ENCODE data around the gene CACNG6.
"Not testable (repeated sequence)": the region's sequence is repeated elsewhere in the genome, so short reads cannot be mapped to it uniquely, and the experiment has no call there.

The CACNG6 gene

DNA sequence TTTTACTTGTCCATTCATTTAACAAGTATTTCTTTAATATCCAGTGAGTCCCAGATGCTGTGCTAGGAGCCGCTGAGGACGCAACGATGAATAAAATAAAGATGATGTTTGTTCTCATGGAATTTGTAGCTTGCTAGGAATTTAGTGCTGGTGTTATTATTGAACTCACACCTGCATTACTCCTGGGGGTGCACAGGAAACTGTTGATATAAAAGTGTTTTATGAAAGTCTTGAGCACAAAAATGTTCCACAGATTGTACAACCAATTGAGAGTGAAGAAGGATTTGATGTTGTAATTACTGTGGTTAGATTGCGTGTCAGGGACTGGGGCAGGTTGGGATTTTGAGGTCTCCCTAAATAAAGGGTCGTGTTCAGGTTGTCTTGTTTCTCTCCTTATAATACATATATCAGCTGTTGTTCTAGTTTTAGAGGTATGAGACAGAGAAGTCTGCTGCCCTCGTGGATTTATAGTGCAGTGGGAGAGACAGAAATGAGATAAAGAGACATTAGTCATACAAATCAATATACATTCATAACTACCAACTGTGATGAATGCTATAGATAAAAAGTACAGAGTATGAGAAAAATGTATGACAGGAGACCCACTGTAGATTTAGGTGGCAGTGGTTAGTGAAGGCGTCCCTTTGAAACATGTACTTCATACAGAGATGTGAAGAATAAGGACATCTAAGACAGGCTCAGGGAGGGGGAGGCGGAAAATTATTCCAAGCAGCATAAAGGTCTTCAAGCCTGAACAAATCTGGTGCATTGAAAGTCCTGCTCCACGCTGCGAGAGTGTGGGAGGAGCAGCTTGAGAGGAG lies 11.3 kb downstream of the CACNG6 start:
- no peak for DNase-seq

DNA sequence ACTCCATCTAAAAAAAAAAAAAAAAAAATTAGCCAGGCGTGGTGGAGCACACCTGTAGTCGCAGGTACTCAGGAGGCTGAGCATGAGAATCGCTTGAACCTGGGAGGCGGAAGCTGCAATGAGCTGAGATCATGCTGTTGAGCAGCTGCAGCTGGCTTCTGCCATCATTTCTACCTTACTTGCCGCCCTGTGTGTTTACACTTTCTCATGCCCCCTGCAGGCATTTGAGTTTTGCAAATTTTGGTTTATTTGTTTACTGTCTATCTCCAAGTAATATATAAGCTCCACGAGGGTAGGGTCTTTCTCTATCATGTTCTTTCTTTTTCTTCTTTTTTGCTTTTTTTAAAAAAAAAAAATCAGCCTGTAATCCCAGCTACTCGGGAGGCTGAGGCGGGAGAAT lies 18.0 kb downstream of the CACNG6 start:
- DNase-seq, result no peak

DNA sequence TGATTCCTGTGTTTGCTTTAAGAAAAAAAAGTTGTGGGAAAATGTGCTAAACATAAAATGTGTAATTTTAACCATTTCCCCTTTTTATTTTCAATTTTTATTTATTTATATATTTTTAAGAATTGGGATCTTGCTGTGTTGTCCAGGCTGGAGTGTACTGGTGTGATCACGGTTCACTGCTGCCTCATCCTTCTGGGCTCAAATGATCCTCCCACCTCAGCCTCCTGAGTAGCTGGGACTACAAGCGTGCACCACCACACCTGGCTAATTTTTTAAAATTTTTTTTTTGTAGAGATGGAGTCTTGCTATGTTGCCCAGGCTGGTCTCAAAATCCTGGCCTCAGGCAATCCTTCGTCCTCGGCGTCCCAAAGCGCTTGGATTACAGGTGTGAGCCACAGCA lies 19.0 kb downstream of the CACNG6 start:
- no peak for DNase-seq

DNA sequence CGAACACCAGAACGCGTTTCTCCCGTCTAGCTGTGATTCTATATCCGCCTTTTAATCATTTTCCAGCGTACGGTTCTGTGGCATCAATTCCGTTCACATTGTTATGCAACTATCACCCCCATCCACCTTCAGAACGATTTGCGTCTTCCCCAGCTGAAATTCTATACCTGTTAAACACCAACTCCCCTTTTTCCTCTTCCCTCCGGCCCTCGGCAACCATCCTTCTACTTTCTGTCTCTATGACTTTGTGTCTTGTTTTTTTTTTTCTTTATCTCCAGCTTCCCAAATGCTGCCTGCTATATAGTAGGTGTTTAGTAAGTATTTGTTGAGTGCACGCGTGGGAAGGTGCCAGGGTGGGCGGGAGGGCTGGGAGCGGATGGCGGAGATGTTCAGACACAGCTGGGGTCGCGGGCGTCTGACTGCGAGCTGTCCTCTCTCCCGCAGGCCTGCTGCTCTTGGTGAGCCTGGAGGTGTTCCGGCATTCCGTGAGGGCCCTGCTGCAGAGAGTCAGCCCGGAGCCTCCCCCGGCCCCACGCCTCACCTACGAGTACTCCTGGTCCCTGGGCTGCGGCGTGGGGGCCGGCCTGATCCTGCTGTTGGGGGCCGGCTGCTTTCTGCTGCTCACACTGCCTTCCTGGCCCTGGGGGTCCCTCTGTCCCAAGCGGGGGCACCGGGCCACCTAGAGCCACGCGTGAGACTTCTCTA lies 20.2 kb downstream of the CACNG6 start:
- DNase-seq, result no peak

DNA sequence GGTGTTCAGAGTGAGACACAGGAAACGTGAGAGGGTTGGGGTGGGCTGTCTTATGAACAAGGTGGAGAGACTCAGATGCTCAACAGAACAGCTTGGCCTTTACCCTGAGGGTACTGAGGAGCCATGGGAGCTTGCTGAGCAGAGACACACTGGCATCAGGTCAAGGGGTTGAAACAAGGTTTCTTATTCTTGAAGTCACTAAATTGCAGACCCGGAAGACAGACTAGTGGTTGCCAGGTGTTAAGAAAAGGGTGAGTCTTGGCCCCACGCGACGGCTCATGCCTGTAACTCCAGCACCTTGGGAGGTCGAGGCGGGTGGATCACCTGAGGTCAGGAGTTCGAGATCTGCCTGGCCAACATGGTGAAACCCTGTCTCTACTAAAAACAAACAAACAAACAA lies 22.4 kb downstream of the CACNG6 start:
- DNase-seq, result no peak

DNA sequence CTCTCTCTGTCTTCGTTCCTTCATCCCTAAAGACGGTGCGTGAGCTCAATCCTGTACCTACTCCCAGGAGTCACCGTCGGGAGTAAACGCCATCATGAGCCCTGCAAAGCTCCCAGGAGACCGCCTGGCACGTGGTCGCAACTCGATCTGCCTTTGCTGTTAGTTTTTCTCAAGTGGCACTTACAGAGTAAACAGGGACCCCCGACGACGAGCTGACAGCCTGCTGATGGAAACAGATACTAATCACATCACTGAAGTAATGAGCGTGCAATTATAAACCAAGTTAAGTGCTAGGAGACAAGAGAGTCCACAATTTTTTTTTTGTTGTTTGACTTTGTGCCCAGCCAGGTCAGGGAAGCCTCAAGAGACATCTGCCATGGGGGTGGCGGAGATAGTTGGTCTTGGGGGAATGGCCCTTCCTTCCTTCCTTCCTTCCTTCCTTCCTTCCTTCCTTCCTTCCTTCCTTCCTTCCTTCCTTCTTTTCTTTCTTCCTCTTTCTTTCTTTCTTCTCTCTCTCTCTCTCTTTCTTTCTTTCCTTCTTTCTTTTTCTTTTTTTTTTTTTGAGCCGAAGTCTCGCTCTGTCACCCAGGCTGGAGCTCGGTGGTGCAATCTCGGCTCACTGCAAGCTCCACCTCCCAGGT lies 23.6 kb downstream of the CACNG6 start:
- DNase-seq, result no peak

DNA sequence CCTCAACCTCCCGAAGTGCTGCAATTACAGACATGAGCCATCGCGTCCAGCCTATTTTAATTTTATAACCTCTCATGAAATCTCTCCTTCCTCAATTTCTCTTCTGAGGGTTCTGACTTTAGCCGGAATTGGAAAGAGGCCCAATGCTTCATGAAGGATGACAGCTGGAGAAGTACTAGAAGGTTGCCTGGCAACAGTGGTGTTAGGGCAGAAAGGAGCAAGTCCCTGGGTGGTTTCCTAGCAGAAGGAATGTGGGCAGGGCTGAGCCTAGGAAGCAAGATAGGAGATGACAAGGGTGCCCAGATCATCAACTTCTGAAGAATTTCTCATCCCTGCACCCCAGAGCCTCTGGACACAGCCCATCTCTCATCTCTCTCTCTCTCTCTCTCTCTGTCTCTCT lies 25.8 kb downstream of the CACNG6 start:
- peak; percentile 39 for DNase-seq

DNA sequence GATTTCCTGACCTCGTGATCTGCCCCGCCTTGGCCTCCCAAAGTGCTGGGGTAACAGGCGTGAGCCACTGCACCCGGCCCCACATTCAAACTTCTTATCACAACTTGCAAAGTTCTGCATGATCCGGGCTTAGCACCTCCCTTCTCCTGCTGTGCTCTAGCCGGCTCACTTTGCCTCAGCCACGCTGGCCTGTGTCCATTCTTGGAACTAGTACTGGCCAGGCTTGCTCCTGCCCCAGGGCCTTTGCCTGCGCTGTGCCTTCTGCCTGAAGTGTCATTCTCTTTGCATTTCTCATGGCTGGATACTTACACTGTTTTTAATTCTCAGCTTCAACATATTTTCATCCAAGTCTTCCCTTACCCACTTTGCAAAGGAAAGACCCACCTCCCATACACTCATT lies 29.9 kb downstream of the CACNG6 start:
- DNase-seq, result no peak

DNA sequence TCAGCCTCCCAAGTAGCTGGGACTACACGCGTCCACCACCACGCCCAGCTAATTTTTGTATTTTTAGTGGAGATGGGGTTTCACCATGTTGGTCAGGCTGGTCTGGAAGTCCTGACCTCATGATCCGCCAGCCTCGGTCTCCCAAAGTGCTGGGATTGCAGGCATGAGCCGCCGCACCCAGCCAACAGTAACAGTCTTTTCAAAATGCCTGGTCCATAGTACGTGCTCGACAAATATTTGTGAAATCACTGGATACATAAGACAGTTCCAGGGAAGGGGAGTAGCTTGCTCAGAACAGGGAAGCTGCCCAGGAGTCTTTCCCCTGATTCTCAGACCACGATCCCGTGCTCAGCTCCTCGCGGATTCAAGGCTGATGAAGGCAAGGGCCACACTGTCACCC lies 30.5 kb downstream of the CACNG6 start:
- DNase-seq, result no peak

DNA sequence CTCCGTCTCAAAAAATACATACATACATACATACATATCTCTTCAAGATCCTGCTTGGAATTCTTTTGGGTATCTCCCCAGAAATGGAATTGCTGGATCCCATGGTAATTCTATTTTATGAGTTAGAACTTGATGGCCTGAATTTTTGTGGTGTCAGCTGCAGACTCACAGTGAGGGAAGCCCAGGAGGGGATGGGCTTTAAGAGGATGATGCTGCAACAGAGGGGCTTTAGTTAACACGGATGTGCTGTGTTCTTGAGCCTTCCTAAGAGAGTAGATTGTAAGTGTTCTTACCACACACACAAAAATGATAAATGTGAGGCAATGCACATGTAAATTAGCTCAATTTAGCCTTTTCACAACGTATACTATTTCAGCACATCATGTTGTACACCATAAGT lies 31.8 kb downstream of the CACNG6 start:
- DNase-seq, result no peak

DNA sequence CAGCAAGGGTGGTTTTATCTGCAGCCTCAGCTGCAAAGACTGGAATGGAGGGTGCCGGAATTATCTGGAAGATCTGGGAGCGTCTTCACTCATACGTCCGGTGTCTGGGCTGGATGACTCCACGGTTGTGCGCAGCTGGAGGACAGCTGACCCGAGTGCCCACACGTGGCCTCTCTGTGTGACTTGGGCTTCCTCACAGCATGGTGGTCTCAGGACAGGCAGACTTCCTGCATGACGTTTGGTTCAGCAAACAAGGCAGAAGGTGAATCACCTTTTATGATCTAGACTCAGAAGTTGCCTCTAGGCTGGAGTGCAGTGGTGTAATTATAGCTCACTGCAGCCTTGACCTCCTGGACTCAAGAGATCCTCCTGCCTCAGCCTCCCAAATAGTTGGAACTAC lies 33.2 kb downstream of the CACNG6 start:
- no peak for DNase-seq

DNA sequence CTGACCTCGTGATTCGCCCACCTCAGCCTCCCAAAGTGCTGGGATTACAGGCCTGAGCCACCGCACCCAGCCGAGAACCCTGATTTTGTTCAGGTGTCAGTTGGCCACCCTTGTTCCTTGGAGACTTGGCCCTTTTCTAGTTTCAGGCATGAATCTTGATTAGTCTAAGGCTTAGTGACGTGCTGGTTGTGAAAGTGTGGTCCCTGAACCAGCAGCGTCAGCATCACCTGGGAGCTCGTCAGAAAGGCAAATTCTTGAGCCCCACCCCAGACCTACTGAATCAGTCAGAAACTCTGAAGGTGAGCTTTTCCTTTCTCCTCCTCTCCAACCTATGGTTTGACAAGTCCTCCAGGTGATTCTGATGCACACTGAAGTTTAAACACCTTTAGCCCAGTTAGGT lies 35.2 kb downstream of the CACNG6 start:
- no peak for DNase-seq

DNA sequence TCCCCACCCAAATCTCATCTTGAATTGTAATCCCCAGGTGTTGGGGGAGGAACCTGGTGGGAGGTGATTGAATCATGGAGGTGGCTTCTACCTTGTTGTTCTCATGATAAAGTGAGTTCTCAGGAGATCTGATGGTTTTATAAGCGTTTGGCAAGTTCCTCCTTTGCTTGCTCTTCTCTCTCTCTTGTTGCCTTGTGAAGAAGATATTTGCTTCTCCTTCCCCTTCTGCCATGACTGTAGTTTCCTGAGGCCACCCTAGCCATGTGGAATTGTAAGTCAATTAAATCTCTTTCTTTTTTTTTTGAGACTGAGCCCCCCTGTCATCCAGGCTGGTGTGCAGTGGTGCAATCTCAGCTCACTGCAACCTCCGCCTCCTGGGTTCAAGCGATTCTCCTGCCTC lies 37.9 kb downstream of the CACNG6 start:
- peak; percentile 33 for DNase-seq

DNA sequence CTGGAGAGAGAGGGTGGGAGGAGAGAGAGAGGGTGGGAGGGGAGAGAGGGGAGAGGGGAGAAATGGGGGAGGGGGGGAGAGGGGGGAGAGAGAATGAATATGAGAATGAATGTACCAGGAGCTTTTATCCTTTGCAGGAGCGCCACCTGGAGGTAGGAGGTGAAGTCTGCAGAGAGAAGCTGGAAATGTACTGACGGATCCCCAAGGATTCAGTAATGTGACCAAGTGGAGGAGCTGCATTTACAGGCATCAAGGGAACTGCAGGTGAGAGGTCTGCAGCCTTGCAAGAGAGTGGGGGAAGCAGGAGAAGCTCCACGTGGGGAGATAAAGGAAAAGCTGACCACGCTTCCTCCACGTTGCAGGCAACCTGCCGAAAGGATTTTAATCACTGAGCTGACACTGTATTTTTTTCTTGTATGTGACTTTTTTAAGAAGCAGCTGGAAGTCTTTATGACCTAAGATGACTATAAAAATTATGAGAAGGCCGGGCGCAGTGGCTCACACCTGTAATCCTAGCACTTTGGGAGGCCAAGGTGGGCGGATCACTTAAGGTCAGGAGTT lies 38.6 kb downstream of the CACNG6 start:
- peak; percentile 60 for DNase-seq

DNA sequence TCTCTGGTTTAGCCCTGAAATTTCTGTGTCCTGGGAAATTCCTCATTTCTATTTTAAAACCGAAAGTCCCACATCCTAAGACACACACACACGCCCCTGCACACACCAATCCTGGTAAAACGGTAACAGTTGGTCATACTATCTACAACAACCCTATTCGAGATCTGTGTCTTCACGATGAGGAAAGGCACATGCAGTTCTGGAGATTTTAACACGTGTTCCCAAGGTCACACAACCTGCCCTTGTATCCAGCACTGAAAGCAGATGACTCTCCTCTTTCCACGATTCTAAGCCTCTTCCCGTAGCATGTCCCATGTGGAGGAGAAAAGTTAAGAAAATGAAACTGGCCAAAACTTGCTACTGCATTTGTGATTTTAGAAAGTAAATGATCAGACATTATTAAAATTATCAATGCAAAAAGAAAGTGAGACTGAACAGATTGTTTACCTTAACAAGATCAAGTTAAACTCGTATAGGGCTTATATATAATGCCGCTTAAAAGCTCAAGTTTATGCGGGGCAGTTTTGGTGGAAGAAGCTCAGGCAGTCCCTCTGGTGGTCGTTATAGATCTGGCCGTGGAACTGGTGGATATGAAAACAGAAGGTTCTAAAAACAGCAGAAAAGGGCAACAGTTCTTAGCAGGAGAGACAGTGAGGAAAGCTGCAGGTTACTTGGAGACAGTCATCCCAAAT lies 39.6 kb downstream of the CACNG6 start:
- DNase-seq, result peak; percentile 32

DNA sequence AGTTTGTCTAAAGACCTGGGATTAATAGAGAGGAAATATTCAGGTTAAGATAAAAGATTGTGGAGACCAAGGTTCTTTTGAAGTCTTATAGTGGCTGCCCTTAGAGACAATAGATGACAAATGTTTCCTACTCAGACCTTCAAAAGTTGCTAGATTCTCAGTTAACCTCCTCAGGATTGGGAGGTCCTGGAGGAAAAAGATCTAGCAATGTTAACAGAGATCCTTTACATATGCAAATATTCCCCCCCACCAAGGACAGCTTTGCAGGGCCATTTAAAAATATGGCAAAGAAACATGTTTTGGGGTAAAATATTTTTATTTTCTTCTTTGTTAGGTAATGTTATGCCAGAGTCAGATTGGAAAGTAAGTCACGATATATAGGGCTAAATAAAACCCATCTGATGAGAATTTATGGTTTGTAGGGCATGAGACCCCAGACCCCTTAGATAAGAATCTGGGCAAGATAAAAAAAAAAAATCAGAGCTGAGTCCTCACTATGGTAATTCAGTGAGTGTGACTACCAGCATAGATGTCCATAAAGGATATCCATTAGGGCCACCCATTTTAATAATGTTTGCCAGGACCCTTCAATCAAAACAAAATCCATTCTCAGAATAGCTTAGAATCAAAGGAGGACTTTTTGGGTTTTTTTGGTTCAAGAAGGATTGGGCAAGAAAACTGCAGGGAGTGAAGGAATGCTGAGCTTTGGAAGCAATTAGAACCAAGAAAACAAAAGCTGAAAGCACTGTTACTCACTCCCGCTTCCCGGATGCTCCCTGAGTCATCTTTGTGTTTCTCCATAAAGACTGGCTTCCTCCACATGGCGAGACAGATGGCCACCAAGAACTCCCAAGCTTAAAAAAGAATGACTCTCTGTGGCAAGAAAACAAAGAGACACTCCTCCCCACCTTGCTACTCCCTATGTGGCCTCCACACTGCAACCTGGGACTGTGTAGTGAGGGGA lies 44.1 kb downstream of the CACNG6 start:
- DNase-seq, result peak; percentile 70

DNA sequence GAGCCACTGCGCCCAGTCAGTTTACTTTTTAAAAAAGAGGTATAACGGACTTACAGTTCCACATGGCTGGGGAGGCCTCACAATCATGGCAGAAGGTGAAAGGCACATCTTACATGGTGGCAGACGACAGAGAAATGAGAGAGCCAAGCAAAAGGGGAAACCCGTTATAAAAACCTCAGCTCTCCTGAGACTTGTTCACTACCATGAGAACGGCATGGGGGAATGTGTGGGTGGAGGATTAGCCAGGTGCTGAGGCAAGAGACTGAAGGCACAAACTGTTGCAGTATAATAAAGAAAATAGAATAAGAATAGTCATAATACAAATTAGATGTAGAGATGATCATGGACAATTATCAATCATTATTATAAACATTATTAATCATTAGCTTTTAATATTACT lies 45.1 kb downstream of the CACNG6 start:
- DNase-seq, result not testable (repeated sequence)

DNA sequence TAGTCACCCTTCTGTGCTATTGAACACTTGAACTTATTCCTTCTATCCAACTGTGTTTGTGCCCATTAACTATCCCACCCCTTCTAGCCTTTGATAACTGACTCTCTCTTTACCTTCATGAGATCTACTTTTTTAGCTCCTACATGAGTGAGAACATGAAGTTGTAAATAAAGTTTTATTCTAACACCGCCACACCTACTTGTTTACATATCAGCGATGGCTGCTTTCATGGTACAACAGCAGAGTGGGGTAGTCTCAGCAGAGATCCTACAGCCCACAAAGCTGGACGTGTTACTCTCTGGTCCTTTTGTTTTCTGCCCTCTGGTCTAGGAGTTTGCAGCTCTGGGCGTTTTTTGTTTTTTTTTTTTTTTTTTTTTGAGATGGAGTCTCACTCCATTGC lies 48.6 kb downstream of the CACNG6 start:
- DNase-seq, result no peak

DNA sequence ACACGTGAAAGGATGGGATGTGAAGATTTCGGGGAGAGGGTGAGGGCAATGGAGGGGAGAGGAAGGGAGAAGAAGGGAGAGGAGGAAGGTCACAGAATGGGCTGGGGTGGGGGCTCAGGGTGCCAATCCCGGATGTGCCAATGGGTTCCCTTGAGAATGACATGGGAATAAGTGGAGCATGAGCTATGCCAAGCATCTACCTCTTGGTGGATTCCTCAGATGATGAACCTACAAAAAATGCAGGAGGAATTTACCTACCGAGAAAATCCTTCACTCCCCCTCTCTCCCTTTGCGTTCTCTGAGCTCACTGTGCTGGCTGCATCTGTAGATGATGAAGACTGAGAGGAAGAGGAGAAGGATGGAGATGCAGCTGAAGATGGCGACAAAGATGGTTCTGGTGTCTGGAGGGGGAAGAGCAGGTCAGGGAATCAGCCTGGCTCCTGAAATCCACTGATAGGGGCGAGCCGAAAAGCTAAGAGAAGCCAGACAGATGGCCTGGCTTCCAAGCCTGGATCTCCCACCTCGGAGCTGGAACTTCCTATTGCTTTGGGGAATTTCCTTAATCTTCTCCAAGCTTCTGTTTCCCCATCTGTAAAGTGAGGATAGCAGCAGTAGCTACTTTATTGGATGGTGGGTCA lies 50.7 kb downstream of the CACNG6 start:
- DNase-seq, result no peak

DNA sequence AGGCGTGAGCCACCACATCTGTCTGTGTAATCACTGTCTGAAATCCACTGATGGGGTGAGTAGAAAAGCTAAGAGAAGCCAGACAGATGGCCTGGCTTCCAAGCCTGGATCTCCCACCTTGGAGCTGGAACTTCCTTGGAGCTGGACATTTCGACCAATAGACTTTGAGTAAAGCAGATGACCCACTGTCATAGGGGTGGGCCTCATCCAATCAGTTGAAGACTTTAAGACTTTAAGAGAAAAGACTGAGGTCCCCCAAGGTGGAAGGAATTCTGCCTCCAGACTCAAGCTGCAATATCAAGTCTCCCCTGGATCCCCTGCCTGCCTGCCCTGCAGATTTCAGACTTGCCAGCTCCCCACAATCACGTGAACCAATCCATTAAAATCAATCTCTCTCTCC lies 51.6 kb downstream of the CACNG6 start:
- no peak for DNase-seq

DNA sequence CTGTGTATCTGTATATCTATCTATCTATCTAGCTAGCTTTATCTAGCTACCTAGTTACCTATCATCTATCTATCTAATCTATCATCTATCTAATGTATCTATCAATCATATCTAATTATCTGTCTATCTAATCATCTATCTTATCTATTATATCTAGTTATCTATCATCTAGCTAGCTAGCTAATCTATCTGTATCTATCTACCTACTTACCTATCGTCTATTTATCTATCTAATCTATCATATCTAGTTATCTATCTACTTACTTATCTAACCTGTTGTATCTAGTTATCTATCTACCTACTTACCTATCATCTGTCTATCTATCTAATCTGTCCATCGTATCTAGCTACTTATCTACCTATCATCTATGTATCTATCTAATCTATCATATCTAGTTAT lies 54.3 kb downstream of the CACNG6 start:
- no peak for DNase-seq
